Spleen (tissue), 11 donors: ENCODE results near the gene GNL2. TPM values are rescaled to one million over a fixed set of nuclear protein-coding genes. Genes with fewer than 3 reads are reported as not detected.
A peak's percentile ranks its signal among the peaks of the same experiment; 100 is the strongest.

ENCODE experiments used
- DNase-seq: peaks from one replicate; pipeline ENCODE4 v3.0.0-alpha.2; 2020
- H3K27ac ChIP-seq, 8 donors: fragments of 200-600 bp; sonication (generic) in 7 of 8; 1 replicate in 4 of 8; 2 replicates in 4 of 8; pipeline versions ENCODE4 v1.5.0 to v1.8.0; 2016 to 2021; ENCODE audit warnings: inconsistent platforms in 4 of 8, mild to moderate bottlenecking in 4 of 8, moderate library complexity in 1 of 8
- H3K27me3 ChIP-seq, 7 donors: fragments of 200-600 bp; sonication (generic) in 6 of 7; replicated peaks in 1 of 7; 1 replicate in 4 of 7; 2 replicates in 3 of 7; pipeline versions ENCODE4 v1.5.0 to v1.8.0; 2016 to 2021; ENCODE audit warnings: inconsistent platforms in 3 of 7, mild to moderate bottlenecking in 1 of 7
- H3K36me3 ChIP-seq, 6 donors: fragments of 200-600 bp; sonication (generic) in 5 of 6; 1 replicate in 4 of 6; 2 replicates in 2 of 6; pipeline versions ENCODE4 v1.5.0 to v1.8.0; 2016 to 2021; ENCODE audit warnings: inconsistent platforms in 2 of 6
- H3K4me1 ChIP-seq, 6 donors: fragments of 200-600 bp; sonication (generic) in 5 of 6; 1 replicate in 3 of 6; 2 replicates in 3 of 6; pipeline versions ENCODE4 v1.5.0 to v1.8.0; 2016 to 2021; ENCODE audit warnings: inconsistent platforms in 3 of 6
- H3K4me3 ChIP-seq, 8 donors: fragments of 200-600 bp; sonication (generic) in 7 of 8; 1 replicate in 4 of 8; 2 replicates in 4 of 8; pipeline versions ENCODE4 v1.5.0 to v1.8.0; 2016 to 2021; ENCODE audit warnings: inconsistent platforms in 4 of 8, mild to moderate bottlenecking in 4 of 8, moderate library complexity in 2 of 8
- H3K9me3 ChIP-seq, 8 donors: fragments of 200-600 bp; sonication (generic) in 7 of 8; 1 replicate in 4 of 8; 2 replicates in 4 of 8; pipeline versions ENCODE4 v1.5.0 to v1.8.0; 2016 to 2021; ENCODE audit warnings: inconsistent platforms in 4 of 8
- CTCF ChIP-seq, 11 experiments: fragments of 200-600 bp in 7 of 11; fragments of 450-650 bp in 4 of 11; sonication (generic) in 4 of 11; IDR thresholded peaks in 8 of 11; conservative IDR thresholded peaks in 3 of 11; 1 replicate in 7 of 11; 2 replicates in 4 of 11; pipeline versions ENCODE4 v1.4.0 to v1.8.0; 2016 to 2021; ENCODE audit warnings: antibody characterized with exemption in 11 of 11, inconsistent platforms in 4 of 11, mild to moderate bottlenecking in 1 of 11
- POLR2A ChIP-seq, 3 donors: fragments of 450-650 bp; IDR thresholded peaks; one replicate each; pipeline ENCODE4 v1.5.1; 2017; ENCODE audit warnings: antibody characterized with exemption in 3 of 3, mild to moderate bottlenecking in 1 of 3
- POLR2AphosphoS5 ChIP-seq, 3 donors: sonication (generic); formaldehyde crosslinking; IDR thresholded peaks; one replicate each; pipeline ENCODE4 v1.5.1; 2017; ENCODE audit warnings: antibody characterized with exemption in 3 of 3
- WGBS, 5 donors: extraction: QIAGEN DNeasy Blood & Tissue Kit in 3 of 5; methylation state at CpG; one replicate each; pipeline versions ENCODE4 v1.1.5 to v1.1.7; 2013 to 2018; 5-methylcytosine and 5-hydroxymethylcytosine counted together
- intact Hi-C: fragments of 100-400 bp; cut with DNase I; formaldehyde crosslinking; loops from one replicate; pipeline ENCODE4 v1.15.0; 2023; ENCODE audit warnings: low total_unique reads
- polyA plus RNA-seq, 3 donors: library from polyadenylated mRNA; stranded (reverse); fragments of 200-250 nt; gene quantifications; one replicate each; pipeline ENCODE4 v1.2.1, GENCODE V29; 2013
- total RNA-seq, 7 donors: library from RNA; depleted of rRNA in 3 of 7; stranded (reverse); fragments of >200 nt in 3 of 7; fragmentation: NEBNext Ultra II Directional in 4 of 7; extraction: Animal tissue kit (Norgen Biotek cat#: 25700) in 4 of 7; gene quantifications; one replicate each; pipeline versions ENCODE4 v1.1.0 to v1.2.1, GENCODE V29; 2016 to 2021
- donor health status: healthy with polysubstance abuse.
- donor health status: DM: no; HTN: no; CAD: no; lungs with moderate emphysema.
- donor health status: DM: no; HTN: no; CAD: no.
- donor health status: Bipolar disorder and iron deficiency.
- donor health status: healthy.
- donor health status: DM: no; HTN: no; CAD: no.
- donor health status: DM: yes; HTN: yes; CAD: no.

GNL2 gene
- total and polyA plus RNA-seq, 10 donors, result 28.9 to 58.0 (median 35.6) TPM

GRCh38 chr1:37612186-37612585 is 16.4 kb upstream of the GNL2 start:
- H3K4me3 ChIP-seq, result no peak overlapping the region
- no peaks in the 10 kb centered on the region for H3K36me3 ChIP-seq
- DNase-seq, result no peak
- no peaks in the 10 kb centered on the region for H3K9me3 ChIP-seq
- H3K4me1 ChIP-seq, result no peaks in the 10 kb centered on the region
- intact Hi-C loops, result no loop called here
- no peak overlapping the region for H3K27ac ChIP-seq
- 72 to 84% (median 80%) methylated on average over 4 of the region's 4 CpGs for WGBS, 5 donors
- peaks cover 0 to 41% (median 0%) of the 10 kb centered on the region in 7 donors for H3K27me3 ChIP-seq
- TF ChIP-seq POLR2A (IDR thresholded peaks at IDR 0.05), result no peak
- no peak for TF ChIP-seq POLR2AphosphoS5 (IDR thresholded peaks at IDR 0.05)
- no peak for TF ChIP-seq CTCF (IDR thresholded peaks at IDR 0.05 in 8 of 11, conservative IDR thresholded peaks at IDR 0.05 in 3 of 11)

GRCh38 chr1:37609994-37610393 is 14.3 kb upstream of the GNL2 start:
- Histone ChIP-seq H3K9me3 (no peaks in the 10 kb centered on the region), H3K4me3 (no peak overlapping the region), H3K27ac (no peak overlapping the region), H3K4me1 (peaks cover 0 to 12% (median 0%) of the 10 kb centered on the region in 6 donors), H3K27me3 (peaks cover 0 to 19% (median 0%) of the 10 kb centered on the region in 7 donors), H3K36me3 (no peaks in the 10 kb centered on the region)
- intact Hi-C loops, result no loop called here
- DNase-seq, result no peak
- 69 to 84% (median 74%) methylated on average over 2 of the region's 2 CpGs for WGBS, 5 donors
- TF ChIP-seq CTCF (IDR thresholded peaks at IDR 0.05 in 8 of 11, conservative IDR thresholded peaks at IDR 0.05 in 3 of 11), result no peak
- no peak for TF ChIP-seq POLR2A (IDR thresholded peaks at IDR 0.05)
- no peak for TF ChIP-seq POLR2AphosphoS5 (IDR thresholded peaks at IDR 0.05)

GRCh38 chr1:37609002-37609401 is 13.3 kb upstream of the GNL2 start:
- H3K27ac ChIP-seq, result no peak overlapping the region
- WGBS, 5 donors, result 29 to 49% (median 36%) methylated on average over 2 of the region's 2 CpGs
- intact Hi-C loops, result no loop called here
- no peak overlapping the region for H3K4me3 ChIP-seq
- H3K36me3 ChIP-seq, result no peaks in the 10 kb centered on the region
- peaks cover 0 to 12% (median 0%) of the 10 kb centered on the region in 7 donors for H3K27me3 ChIP-seq
- H3K4me1 ChIP-seq, result peaks cover 0 to 12% (median 0%) of the 10 kb centered on the region in 6 donors
- no peaks in the 10 kb centered on the region for H3K9me3 ChIP-seq
- TF ChIP-seq POLR2A (IDR thresholded peaks at IDR 0.05), result no peak
- no peak for DNase-seq

- Histone ChIP-seq H3K27me3 (peaks cover 0 to 5% (median 0%) of the 10 kb centered on the region in 7 donors), H3K9me3 (no peaks in the 10 kb centered on the region), H3K4me1 (peaks cover 0 to 17% (median 3%) of the 10 kb centered on the region in 6 donors), H3K4me3 (peak overlapping the region in 1 of 8 donors; percentile 38), H3K36me3 (no peaks in the 10 kb centered on the region), H3K27ac (peak overlapping the region in 4 of 8 donors; percentile 30 to 70 (median 36))
- TF ChIP-seq POLR2A (IDR thresholded peaks at IDR 0.05) (no peak), POLR2AphosphoS5 (IDR thresholded peaks at IDR 0.05) (no peak), CTCF (IDR thresholded peaks at IDR 0.05 in 8 of 11, conservative IDR thresholded peaks at IDR 0.05 in 3 of 11) (no peak)
- WGBS, 5 donors, result 67 to 80% (median 74%) methylated on average over 15 of the region's 15 CpGs
- intact Hi-C loops, result no loop called here
- no peak for DNase-seq
Observed at GRCh38 chr1:37606481-37607263, 10.9 kb upstream of the GNL2 start.
